K562 (cell line): ENCODE results near the gene MCM6.

Experiments
- SMC3 ChIP-seq: conservative IDR thresholded peaks from 2 replicates; pipeline ENCODE4 v1.6.1; 2011; ENCODE audit warnings: low read depth, low read length, improper control_type of control experiment; ENCODE audit not compliant: insufficient read depth
- ZNF274 ChIP-seq: IDR thresholded peaks from 2 replicates; pipeline ENCODE4 v1.6.1; 2011; ENCODE audit warnings: low read depth, mild to moderate bottlenecking, low read length, moderate library complexity, borderline replicate concordance
- TF ChIP-seq, protein P1 (sequence below): fragments of 250-450 bp; sonication (Bioruptor Pico); IDR thresholded peaks from 2 replicates; pipeline ENCODE4 v1.5.0; 2021; ENCODE audit warnings: mild to moderate bottlenecking, borderline replicate concordance
- TF ChIP-seq, protein P2 (sequence below): fragments of 450-650 bp; conservative IDR thresholded peaks from 2 replicates; pipeline ENCODE4 v1.6.1; 2016; ENCODE audit warnings: missing genetic modification characterization, low read depth, mild to moderate bottlenecking, control low read depth, missing compliant biosample characterization
- TF ChIP-seq, protein P3 (sequence below): sonication (generic); formaldehyde crosslinking; IDR thresholded peaks from 2 replicates; pipeline ENCODE4 v1.8.1; 2022; ENCODE audit warnings: missing genetic modification reagents

DNA sequence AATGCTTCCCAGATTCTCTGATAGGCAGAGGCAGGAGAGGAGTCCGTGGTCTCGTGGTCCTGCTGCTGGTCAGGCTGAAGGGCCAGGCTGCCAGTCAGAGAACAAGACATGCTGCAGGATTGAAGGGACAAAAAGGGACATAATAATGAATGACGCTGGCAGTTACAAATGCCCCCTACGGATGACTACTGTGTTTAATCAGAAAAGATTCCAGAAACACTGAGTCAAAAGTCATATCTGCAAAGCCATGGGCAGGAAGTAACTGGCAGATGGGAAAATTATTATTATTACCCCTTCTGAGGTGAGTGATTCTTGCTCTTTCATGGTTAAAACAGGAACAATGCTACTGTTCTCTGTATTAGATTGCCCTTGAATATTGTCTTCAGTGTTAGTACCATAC, 58.3 kb downstream of the MCM6 start:
- no peak for TF ChIP-seq ZNF274
- TF ChIP-seq, protein P1, sequence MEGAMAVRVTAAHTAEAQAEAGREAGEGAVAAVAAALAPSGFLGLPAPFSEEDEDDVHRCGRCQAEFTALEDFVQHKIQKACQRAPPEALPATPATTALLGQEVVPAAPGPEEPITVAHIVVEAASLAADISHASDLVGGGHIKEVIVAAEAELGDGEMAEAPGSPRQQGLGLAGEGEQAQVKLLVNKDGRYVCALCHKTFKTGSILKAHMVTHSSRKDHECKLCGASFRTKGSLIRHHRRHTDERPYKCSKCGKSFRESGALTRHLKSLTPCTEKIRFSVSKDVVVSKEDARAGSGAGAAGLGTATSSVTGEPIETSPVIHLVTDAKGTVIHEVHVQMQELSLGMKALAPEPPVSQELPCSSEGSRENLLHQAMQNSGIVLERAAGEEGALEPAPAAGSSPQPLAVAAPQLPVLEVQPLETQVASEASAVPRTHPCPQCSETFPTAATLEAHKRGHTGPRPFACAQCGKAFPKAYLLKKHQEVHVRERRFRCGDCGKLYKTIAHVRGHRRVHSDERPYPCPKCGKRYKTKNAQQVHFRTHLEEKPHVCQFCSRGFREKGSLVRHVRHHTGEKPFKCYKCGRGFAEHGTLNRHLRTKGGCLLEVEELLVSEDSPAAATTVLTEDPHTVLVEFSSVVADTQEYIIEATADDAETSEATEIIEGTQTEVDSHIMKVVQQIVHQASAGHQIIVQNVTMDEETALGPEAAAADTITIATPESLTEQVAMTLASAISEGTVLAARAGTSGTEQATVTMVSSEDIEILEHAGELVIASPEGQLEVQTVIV (CRISPR knock-in tag): no peak
- TF ChIP-seq SMC3: no peak
- TF ChIP-seq, protein P2, sequence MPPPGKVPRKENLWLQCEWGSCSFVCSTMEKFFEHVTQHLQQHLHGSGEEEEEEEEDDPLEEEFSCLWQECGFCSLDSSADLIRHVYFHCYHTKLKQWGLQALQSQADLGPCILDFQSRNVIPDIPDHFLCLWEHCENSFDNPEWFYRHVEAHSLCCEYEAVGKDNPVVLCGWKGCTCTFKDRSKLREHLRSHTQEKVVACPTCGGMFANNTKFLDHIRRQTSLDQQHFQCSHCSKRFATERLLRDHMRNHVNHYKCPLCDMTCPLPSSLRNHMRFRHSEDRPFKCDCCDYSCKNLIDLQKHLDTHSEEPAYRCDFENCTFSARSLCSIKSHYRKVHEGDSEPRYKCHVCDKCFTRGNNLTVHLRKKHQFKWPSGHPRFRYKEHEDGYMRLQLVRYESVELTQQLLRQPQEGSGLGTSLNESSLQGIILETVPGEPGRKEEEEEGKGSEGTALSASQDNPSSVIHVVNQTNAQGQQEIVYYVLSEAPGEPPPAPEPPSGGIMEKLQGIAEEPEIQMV: no peak
- TF ChIP-seq, protein P3, sequence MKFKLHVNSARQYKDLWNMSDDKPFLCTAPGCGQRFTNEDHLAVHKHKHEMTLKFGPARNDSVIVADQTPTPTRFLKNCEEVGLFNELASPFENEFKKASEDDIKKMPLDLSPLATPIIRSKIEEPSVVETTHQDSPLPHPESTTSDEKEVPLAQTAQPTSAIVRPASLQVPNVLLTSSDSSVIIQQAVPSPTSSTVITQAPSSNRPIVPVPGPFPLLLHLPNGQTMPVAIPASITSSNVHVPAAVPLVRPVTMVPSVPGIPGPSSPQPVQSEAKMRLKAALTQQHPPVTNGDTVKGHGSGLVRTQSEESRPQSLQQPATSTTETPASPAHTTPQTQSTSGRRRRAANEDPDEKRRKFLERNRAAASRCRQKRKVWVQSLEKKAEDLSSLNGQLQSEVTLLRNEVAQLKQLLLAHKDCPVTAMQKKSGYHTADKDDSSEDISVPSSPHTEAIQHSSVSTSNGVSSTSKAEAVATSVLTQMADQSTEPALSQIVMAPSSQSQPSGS (CRISPR knock-in tag): no peak
